ENCODE results near the gene MYO18A. TPM values are rescaled to one million over a fixed set of nuclear protein-coding genes. Genes with fewer than 3 reads are reported as not detected.

The MYO18A gene, protein sequence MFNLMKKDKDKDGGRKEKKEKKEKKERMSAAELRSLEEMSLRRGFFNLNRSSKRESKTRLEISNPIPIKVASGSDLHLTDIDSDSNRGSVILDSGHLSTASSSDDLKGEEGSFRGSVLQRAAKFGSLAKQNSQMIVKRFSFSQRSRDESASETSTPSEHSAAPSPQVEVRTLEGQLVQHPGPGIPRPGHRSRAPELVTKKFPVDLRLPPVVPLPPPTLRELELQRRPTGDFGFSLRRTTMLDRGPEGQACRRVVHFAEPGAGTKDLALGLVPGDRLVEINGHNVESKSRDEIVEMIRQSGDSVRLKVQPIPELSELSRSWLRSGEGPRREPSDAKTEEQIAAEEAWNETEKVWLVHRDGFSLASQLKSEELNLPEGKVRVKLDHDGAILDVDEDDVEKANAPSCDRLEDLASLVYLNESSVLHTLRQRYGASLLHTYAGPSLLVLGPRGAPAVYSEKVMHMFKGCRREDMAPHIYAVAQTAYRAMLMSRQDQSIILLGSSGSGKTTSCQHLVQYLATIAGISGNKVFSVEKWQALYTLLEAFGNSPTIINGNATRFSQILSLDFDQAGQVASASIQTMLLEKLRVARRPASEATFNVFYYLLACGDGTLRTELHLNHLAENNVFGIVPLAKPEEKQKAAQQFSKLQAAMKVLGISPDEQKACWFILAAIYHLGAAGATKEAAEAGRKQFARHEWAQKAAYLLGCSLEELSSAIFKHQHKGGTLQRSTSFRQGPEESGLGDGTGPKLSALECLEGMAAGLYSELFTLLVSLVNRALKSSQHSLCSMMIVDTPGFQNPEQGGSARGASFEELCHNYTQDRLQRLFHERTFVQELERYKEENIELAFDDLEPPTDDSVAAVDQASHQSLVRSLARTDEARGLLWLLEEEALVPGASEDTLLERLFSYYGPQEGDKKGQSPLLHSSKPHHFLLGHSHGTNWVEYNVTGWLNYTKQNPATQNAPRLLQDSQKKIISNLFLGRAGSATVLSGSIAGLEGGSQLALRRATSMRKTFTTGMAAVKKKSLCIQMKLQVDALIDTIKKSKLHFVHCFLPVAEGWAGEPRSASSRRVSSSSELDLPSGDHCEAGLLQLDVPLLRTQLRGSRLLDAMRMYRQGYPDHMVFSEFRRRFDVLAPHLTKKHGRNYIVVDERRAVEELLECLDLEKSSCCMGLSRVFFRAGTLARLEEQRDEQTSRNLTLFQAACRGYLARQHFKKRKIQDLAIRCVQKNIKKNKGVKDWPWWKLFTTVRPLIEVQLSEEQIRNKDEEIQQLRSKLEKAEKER (N-terminal part only)
- total RNA-seq, result 38.8 and 63.9 TPM in 2 replicates

DNA sequence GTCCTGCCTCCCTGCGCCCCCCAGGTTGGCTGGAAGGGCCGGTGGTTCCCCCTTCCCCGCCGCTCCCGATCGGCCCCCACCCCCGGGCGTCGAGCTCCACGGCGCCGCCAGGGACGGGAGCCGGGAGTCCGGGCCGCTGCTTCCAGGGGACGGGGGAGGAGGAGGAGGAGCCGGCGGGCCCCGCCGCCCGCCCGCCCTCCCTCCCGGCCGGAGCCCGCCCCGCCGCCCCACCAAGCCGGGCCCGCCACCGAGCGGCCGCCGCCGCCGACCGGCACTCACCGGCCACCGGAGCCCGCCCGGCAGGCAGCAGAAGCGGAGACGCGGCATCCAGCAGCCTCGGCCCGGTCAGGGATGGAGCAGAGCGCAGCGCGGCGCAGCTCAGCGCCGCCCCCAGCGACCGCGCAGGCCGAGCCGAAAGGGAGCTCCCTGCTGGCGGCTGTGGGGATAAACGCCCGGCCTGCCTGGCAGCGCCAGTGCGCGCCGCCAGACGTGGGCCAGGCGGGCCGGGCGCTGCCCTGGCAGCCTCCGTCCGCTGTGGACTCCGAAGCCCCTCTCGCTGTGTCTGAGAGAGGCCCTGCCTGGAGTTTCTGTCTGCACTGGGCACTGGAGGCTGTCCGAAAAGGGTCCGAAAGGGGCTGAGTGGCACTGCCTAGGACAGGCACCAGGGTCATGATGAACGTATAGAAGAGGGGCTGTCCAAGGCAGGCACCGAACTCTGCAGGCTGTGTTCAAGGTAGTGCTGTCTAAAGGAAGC lies at the start of gene MYO18A:
Gene MYO18A (minus strand): TSS at position 365 of the 754 bp plus-strand sequence. CDS start 13,458 bp downstream, outside the sequence.

DNA sequence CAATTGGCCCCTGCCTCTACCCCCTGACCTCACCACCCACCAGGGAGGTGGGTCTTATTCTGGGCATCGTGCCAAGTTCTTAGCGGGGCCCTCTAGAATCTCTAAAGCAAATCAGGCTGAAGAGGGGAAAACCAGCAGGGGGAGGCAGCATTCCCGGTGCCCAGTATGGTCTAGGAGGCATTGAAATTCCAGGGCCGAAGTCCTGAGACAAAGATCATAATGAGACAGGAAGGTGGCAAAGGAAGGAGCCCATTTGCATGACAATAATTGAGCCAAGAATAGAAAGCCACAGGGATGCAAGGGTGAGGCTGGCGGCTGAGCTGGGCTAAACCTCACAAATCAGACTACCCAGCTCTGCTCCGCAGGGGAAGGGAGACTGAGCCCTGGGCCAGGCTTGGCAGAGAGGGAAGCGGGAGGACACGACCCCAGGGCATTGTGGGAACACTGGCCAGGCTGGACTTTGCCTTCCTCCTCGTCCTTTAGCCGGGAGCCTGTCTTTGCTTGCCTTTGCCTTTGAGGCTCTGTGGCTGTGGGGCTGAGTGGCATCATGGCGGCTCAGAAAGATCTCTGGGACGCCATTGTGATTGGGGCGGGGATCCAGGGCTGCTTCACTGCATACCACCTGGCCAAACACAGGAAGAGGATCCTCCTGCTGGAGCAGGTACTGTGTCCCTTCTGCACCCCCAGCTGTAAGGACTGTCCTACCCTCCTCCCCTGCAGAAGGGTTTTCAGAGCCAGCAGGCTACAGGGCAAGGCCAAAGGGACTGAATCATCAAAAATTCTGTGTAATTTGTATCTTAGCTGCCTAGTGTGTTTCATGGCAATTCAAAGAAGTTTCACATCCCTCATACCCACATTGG lies 137.3 kb downstream of the MYO18A start, which contains the start of gene PIPOX:
Gene PIPOX (plus strand): TSS at position 463 of the 860 bp plus-strand sequence. CDS start 85 bp downstream, at position 548.

Other genes starting within 250 kb of the MYO18A start
- gene PHF12, start 228.9 kb downstream of the MYO18A start, total RNA-seq, result 9.4 and 11.7 TPM in 2 replicates
- gene SEZ6, start 174.4 kb downstream of the MYO18A start, total RNA-seq, result not detected in 2 replicates
- gene PIPOX, start 137.3 kb downstream of the MYO18A start, total RNA-seq, result 0.43 and 1.2 TPM in 2 replicates
- gene CRYBA1, start 66.5 kb upstream of the MYO18A start, total RNA-seq, result not detected in 2 replicates
- 26.5 and 40.7 TPM in 2 replicates for gene NUFIP2, start 113.8 kb upstream of the MYO18A start, total RNA-seq
- 35.4 and 51.3 TPM in 2 replicates for gene TAOK1, start 210.0 kb upstream of the MYO18A start, total RNA-seq

All from tracheal epithelial cell (primary cell).